HUES48 (cell line): Measurements from ENCODE around the gene MAGI2.
A peak's percentile ranks its signal among the peaks of the same experiment; 100 is the strongest.

Source experiments
- H3K27ac ChIP-seq: one replicate; pipeline ENCODE4 v1.7.0; 2013; ENCODE audit warnings: low read depth, low read length, inconsistent platforms
- H3K27me3 ChIP-seq: 2 replicates; pipeline ENCODE4 v1.6.1; 2013; ENCODE audit warnings: mild to moderate bottlenecking, low read length; ENCODE audit not compliant: control insufficient read depth, insufficient read depth
- H3K36me3 ChIP-seq: 2 replicates; pipeline ENCODE4 v1.6.1; 2013; ENCODE audit warnings: low read length; ENCODE audit not compliant: control insufficient read depth, insufficient read depth
- H3K4me1 ChIP-seq: 2 replicates; pipeline ENCODE4 v1.6.1; 2013; ENCODE audit warnings: mild to moderate bottlenecking, low read length; ENCODE audit not compliant: control insufficient read depth, insufficient read depth
- H3K4me3 ChIP-seq: 2 replicates; pipeline ENCODE4 v1.5.1; 2013; ENCODE audit warnings: mild to moderate bottlenecking, low read depth, low read length
- H3K9ac ChIP-seq: 2 replicates; pipeline ENCODE4 v1.6.1; 2013; ENCODE audit warnings: mild to moderate bottlenecking, low read depth, low read length, moderate library complexity
- H3K9me3 ChIP-seq: 2 replicates; pipeline ENCODE4 v1.6.1; 2013; ENCODE audit warnings: low read length; ENCODE audit not compliant: control insufficient read depth, insufficient read depth

The MAGI2 gene

DNA sequence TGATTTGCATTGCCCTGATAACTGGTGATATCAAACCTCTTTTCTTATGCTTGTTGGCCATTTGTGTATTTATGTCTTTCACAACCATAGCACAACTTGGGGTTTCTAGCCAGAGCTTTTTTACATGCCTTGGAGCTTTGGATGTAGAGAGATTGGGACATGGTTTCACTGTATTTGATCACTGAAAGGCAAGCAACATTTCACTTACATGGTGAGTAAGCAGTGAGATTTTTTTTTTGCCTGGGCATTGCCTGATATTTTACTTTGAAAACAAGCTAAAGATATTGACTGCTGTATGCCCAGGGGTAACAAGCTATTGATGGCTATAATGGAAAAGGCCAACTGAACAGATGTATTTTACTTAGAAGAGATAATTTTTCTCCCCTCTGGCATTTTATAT lies 1395.9 kb downstream of the MAGI2 start:
- H3K9ac ChIP-seq, result no peak overlapping the region
- no peak overlapping the region for H3K4me3 ChIP-seq

DNA sequence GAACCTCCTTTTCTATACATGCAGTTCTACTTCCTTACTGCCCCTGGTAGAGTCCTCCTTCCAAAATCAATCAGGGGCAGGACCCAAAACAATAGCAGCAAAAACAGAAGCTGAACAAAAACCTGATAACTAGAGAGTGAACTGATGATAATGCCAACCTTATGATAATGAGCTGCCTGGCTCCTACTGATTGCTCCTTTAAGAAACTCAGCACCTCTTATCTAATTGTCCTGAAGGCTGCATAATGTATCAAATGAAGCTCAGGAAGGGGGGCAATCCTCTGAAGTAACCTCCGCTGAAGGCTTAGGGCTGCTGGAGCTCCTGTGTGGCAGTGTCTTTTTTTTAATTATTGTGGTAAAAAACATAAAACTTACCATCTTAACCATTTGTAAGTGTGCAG lies 1397.9 kb downstream of the MAGI2 start:
- H3K27ac ChIP-seq, result no peak overlapping the region
- no peaks in the 10 kb centered on the region for H3K27me3 ChIP-seq
- no peaks in the 10 kb centered on the region for H3K9me3 ChIP-seq
- no peak overlapping the region for H3K9ac ChIP-seq
- H3K4me3 ChIP-seq, result no peak overlapping the region
- H3K4me1 ChIP-seq, result peaks cover 16% of the 10 kb centered on the region
- no peaks in the 10 kb centered on the region for H3K36me3 ChIP-seq

More for the DNA sequence above, 1395.9 kb downstream of the MAGI2 start:
- Histone ChIP-seq H3K27me3 (no peaks in the 10 kb centered on the region), H3K27ac (no peak overlapping the region), H3K4me1 (peaks cover 8% of the 10 kb centered on the region), H3K9me3 (no peaks in the 10 kb centered on the region), H3K36me3 (no peaks in the 10 kb centered on the region)

GRCh38 chr7:78055001-78055573 lies 1398.4 kb downstream of the MAGI2 start:
- peaks cover 16% of the 10 kb centered on the region for H3K4me1 ChIP-seq
- H3K9ac ChIP-seq, result no peak overlapping the region
- H3K27me3 ChIP-seq, result no peaks in the 10 kb centered on the region
- no peak overlapping the region for H3K4me3 ChIP-seq
- H3K27ac ChIP-seq, result peak overlapping the region; percentile 3
- H3K36me3 ChIP-seq, result no peaks in the 10 kb centered on the region
- H3K9me3 ChIP-seq, result no peaks in the 10 kb centered on the region

- H3K4me3 ChIP-seq, result no peak overlapping the region
- no peaks in the 10 kb centered on the region for H3K27me3 ChIP-seq
- no peaks in the 10 kb centered on the region for H3K36me3 ChIP-seq
- peaks cover 16% of the 10 kb centered on the region for H3K4me1 ChIP-seq
- H3K27ac ChIP-seq, result no peak overlapping the region
- H3K9me3 ChIP-seq, result no peaks in the 10 kb centered on the region
- H3K9ac ChIP-seq, result no peak overlapping the region
Measured at GRCh38 chr7:78052112-78052511, 1401.4 kb downstream of the MAGI2 start.

DNA sequence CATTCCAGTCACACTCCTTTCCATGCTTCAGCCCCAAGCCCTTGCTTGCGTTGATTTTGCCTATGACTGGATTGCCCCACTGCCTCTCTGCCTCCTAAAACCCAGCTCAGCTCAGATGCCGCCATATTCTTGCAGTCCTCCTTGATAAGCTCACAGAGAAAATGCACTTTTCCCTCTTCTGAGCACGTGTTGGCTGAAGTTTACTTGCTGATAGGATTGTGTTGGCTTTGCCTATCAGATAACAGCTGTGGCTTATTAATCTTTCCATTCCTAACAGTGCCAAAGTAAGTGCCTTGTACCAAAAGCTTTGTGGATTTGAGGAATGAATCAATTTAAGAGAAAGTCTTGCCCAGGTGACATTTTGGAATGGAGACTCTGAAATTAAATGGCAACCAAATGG lies 1405.7 kb downstream of the MAGI2 start:
- no peaks in the 10 kb centered on the region for H3K27me3 ChIP-seq
- H3K36me3 ChIP-seq, result no peaks in the 10 kb centered on the region
- no peak overlapping the region for H3K27ac ChIP-seq
- H3K4me3 ChIP-seq, result no peak overlapping the region
- H3K9me3 ChIP-seq, result no peaks in the 10 kb centered on the region
- peaks cover 11% of the 10 kb centered on the region for H3K4me1 ChIP-seq
- no peak overlapping the region for H3K9ac ChIP-seq

DNA sequence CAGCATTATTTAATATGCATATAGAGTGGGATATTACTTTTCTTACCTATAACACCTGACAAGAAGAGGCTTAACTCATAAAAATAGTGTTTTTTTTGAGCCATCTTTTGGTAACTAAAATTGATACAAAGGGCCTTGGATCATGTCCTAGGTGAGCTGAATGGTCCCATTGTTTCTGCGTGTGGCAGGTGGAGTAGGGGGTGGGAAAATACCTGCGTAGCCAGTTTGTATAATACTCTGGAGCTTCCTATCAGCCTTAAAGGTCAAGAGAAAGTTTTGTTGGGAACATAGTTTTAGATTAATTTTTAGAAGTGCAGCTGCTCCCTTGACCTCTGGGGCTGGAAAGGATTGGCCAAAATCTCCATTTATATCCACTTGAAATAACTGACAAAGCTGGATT lies 1410.3 kb downstream of the MAGI2 start:
- Histone ChIP-seq H3K9ac (no peak overlapping the region), H3K4me1 (peaks cover 22% of the 10 kb centered on the region), H3K27ac (no peak overlapping the region), H3K9me3 (no peaks in the 10 kb centered on the region), H3K36me3 (no peaks in the 10 kb centered on the region), H3K27me3 (peaks cover 2% of the 10 kb centered on the region; the same call in 1 of the 2 replicates), H3K4me3 (no peak overlapping the region)

DNA sequence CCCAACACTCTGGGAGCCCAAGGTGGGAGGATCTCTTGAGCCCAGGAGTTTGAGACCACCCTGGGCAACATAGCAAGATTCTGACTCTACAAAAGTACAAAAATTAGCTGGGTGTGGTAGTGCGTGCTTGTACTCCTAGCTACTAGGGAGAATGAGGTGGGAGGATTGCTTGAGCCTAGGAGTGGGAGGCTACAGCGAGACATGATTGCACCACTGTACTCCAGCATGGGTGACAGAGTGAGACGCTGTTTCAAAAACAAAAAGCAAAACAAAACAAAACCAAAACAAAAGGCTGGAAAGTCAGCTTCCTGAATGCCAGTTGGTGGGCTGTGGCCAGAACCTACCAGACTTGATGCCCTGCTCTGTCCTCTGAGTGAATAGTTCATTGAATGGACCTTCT lies 1412.0 kb downstream of the MAGI2 start:
- no peaks in the 10 kb centered on the region for H3K36me3 ChIP-seq
- no peak overlapping the region for H3K9ac ChIP-seq
- H3K27me3 ChIP-seq, result peaks cover 2% of the 10 kb centered on the region; the same call in 1 of the 2 replicates
- H3K4me1 ChIP-seq, result peaks cover 36% of the 10 kb centered on the region
- H3K4me3 ChIP-seq, result no peak overlapping the region
- no peak overlapping the region for H3K27ac ChIP-seq
- no peaks in the 10 kb centered on the region for H3K9me3 ChIP-seq

GRCh38 chr7:78039790-78040776 lies 1413.4 kb downstream of the MAGI2 start:
- Histone ChIP-seq H3K9ac (no peak overlapping the region), H3K36me3 (no peaks in the 10 kb centered on the region), H3K27ac (no peak overlapping the region), H3K4me1 (peaks cover 36% of the 10 kb centered on the region), H3K9me3 (no peaks in the 10 kb centered on the region), H3K4me3 (peak overlapping the region; percentile 39; the same call in 1 of the 2 replicates), H3K27me3 (peaks cover 2% of the 10 kb centered on the region; the same call in 1 of the 2 replicates)

GRCh38 chr7:78038465-78039080 lies 1414.9 kb downstream of the MAGI2 start:
- Histone ChIP-seq H3K27ac (peak overlapping the region; percentile 60), H3K4me1 (peaks cover 36% of the 10 kb centered on the region)

GRCh38 chr7:78037603-78038002 lies 1415.9 kb downstream of the MAGI2 start:
- H3K4me3 ChIP-seq, result no peak overlapping the region

More at GRCh38 chr7:78038465-78039080, 1414.9 kb downstream of the MAGI2 start:
- Histone ChIP-seq H3K36me3 (no peaks in the 10 kb centered on the region), H3K9me3 (no peaks in the 10 kb centered on the region), H3K9ac (no peak overlapping the region), H3K4me3 (no peak overlapping the region), H3K27me3 (peaks cover 2% of the 10 kb centered on the region; the same call in 1 of the 2 replicates)

More at GRCh38 chr7:78037603-78038002, 1415.9 kb downstream of the MAGI2 start:
- Histone ChIP-seq H3K36me3 (no peaks in the 10 kb centered on the region), H3K9ac (no peak overlapping the region), H3K4me1 (peaks cover 36% of the 10 kb centered on the region), H3K27ac (peak overlapping the region; percentile 61), H3K9me3 (no peaks in the 10 kb centered on the region), H3K27me3 (peaks cover 2% of the 10 kb centered on the region; the same call in 1 of the 2 replicates)
